Kidney (tissue), 14 donors: Measurements from ENCODE around the gene NELFB. TPM values are rescaled to one million over a fixed set of nuclear protein-coding genes. Genes with fewer than 3 reads are reported as not detected.

Experiments used
- DNase-seq, 5 donors: peaks; one replicate each; pipeline ENCODE4 v3.0.0-alpha.2; 2013 to 2020
- FAIRE-seq: peaks from 2 replicates; lab custom pipeline; 2012; peaks lifted over from hg19 to GRCh38; lab: Jason Lieb, UNC
- H3K27ac ChIP-seq, 2 donors: one replicate each; pipeline ENCODE4 v1.7.0; 2013; ENCODE audit warnings: low read depth in 2 of 2, low read length in 2 of 2, inconsistent platforms in 1 of 2
- H3K27me3 ChIP-seq: one replicate; pipeline ENCODE4 v1.7.1; 2013; ENCODE audit warnings: low read length, inconsistent platforms; ENCODE audit not compliant: control insufficient read depth, insufficient read depth
- H3K36me3 ChIP-seq, 3 donors: one replicate each; pipeline versions ENCODE4 v1.7.0 to v1.7.1; 2013; ENCODE audit warnings: low read length in 3 of 3, control low read depth in 1 of 3, inconsistent platforms in 1 of 3; ENCODE audit not compliant: insufficient read depth in 3 of 3, control insufficient read depth in 2 of 3
- H3K4me1 ChIP-seq, 3 donors: one replicate each; pipeline versions ENCODE4 v1.7.0 to v1.7.1; 2013; ENCODE audit warnings: low read length in 3 of 3, inconsistent platforms in 1 of 3, low read depth in 1 of 3; ENCODE audit not compliant: control insufficient read depth in 2 of 3, insufficient read depth in 2 of 3
- H3K4me3 ChIP-seq, 3 donors: one replicate each; pipeline versions ENCODE4 v1.7.0 to v1.8.1; 2013; ENCODE audit warnings: low read length in 3 of 3, control low read depth in 1 of 3, inconsistent platforms in 1 of 3
- H3K9ac ChIP-seq, 3 donors: one replicate each; pipeline versions ENCODE4 v1.7.0 to v1.7.1; 2013; ENCODE audit warnings: low read length in 3 of 3, control low read depth in 1 of 3, inconsistent platforms in 1 of 3
- H3K9me3 ChIP-seq, 3 donors: one replicate each; pipeline versions ENCODE4 v1.7.0 to v1.7.1; 2013; ENCODE audit warnings: low read length in 3 of 3, control low read depth in 1 of 3, inconsistent platforms in 1 of 3; ENCODE audit not compliant: control insufficient read depth in 2 of 3, insufficient read depth in 1 of 3
- CTCF ChIP-seq: IDR thresholded peaks from 3 replicates; pipeline ENCODE4 v1.5.1; 2012; ENCODE audit warnings: mild to moderate bottlenecking, moderate library complexity, borderline replicate concordance; ENCODE audit not compliant: insufficient read depth; ENCODE audit errors: extremely low read depth
- intact Hi-C: fragments of 100-400 bp; cut with DNase I; formaldehyde crosslinking; loops from one replicate; pipeline ENCODE4 v1.11.1; 2022
- polyA plus RNA-seq: library from polyadenylated mRNA; stranded (reverse); fragments of 350-450 nt; fragmentation: Illumina TruSeq; extraction: RNeasy Lipid Tissue Mini Kit (QIAGEN cat#74804); gene quantifications from one replicate; pipeline ENCODE4 v1.2.3, GENCODE V29; 2014; ENCODE audit warnings: low read depth, low replicate concordance; ENCODE audit not compliant: insufficient read depth
- total RNA-seq: library from RNA; stranded (reverse); fragmentation: NEBNext Ultra II Directional; extraction: Animal tissue kit (Norgen Biotek cat#: 25700); gene quantifications from one replicate; pipeline ENCODE4 v1.2.1, GENCODE V29; 2021
- donor health status: control.
- donor health status: control.
- donor health status: control.
- donor health status: control.
- donor health status: control.
- donor health status: DM: yes; HTN: yes; CAD: no.
- donor health status: Normal renal cell carcinoma (clear cell type).

NELFB gene
- total and polyA plus RNA-seq, 2 donors from 2014 or later = 43.8 to 57.3 TPM

GRCh38 chr9:137302449-137303150, 47.5 kb downstream of the NELFB start:
- no peak for FAIRE-seq
- peak overlapping the region; percentile 51 to 60 for H3K27ac ChIP-seq
- no peaks in the 10 kb centered on the region for H3K27me3 ChIP-seq
- no peaks in the 10 kb centered on the region for H3K36me3 ChIP-seq
- peaks cover 0 to 23% (median 11%) of the 10 kb centered on the region in 3 donors for H3K4me1 ChIP-seq
- no peaks in the 10 kb centered on the region for H3K9me3 ChIP-seq
- intact Hi-C loops = no loop called here
- peak overlapping the region in 1 of 3 donors; percentile 7 for H3K4me3 ChIP-seq
- peak in 4 of 5 donors; percentile 76 to 93 (median 90) for DNase-seq
- peak overlapping the region in 2 of 3 donors; percentile 51 to 54 for H3K9ac ChIP-seq
- TF ChIP-seq CTCF = peak; percentile 45

- FAIRE-seq (no peak), DNase-seq (peak; percentile 58 to 84 (median 81))
- no peaks in the 10 kb centered on the region for H3K9me3 ChIP-seq
- peaks cover 0 to 23% (median 11%) of the 10 kb centered on the region in 3 donors for H3K4me1 ChIP-seq
- no peak for TF ChIP-seq CTCF
- H3K36me3 ChIP-seq = no peaks in the 10 kb centered on the region
- H3K9ac ChIP-seq = no peak overlapping the region
- H3K4me3 ChIP-seq = peak overlapping the region in 1 of 3 donors; percentile 7
- H3K27ac ChIP-seq = peak overlapping the region; percentile 51 to 60
- H3K27me3 ChIP-seq = no peaks in the 10 kb centered on the region
- intact Hi-C loops = no loop called here
These were observed 48.2 kb downstream of the NELFB start for GRCh38 chr9:137303151-137303892.

- no peak overlapping the region for H3K27ac ChIP-seq
- peaks cover 0 to 23% (median 11%) of the 10 kb centered on the region in 3 donors for H3K4me1 ChIP-seq
- intact Hi-C loops = no loop called here
These were observed 48.8 kb downstream of the NELFB start for GRCh38 chr9:137303893-137304382.

More at GRCh38 chr9:137303893-137304382, 48.8 kb downstream of the NELFB start:
- FAIRE-seq (no peak), DNase-seq (peak in 3 of 5 donors; percentile 12 to 77 (median 71))
- Histone ChIP-seq H3K4me3 (no peak overlapping the region), H3K27me3 (no peaks in the 10 kb centered on the region), H3K9me3 (no peaks in the 10 kb centered on the region), H3K9ac (no peak overlapping the region), H3K36me3 (no peaks in the 10 kb centered on the region)
- TF ChIP-seq CTCF = no peak
